GM12878 (cell line): ENCODE data around the gene POLR2F. TPM values are rescaled to one million over a fixed set of nuclear protein-coding genes. Genes with fewer than 3 reads are reported as not detected.

Experiments
- ATAC-seq: fragments of 200-7000 bp; cut with Tn5 transposase; 3 replicates; pipeline ENCODE4 v1.9.1; 2020; ENCODE audit warnings: mild to moderate bottlenecking, moderate library complexity
- BruUV-seq: library from RNA; stranded (reverse); fragments of 400-500 nt; replicated peaks from 2 replicates; lab custom pipeline; 2021; lab: Mats Ljungman, UMichigan
- CTCF ChIA-PET: fragments of 300-600 bp; sonication (Branson Sonifier 250); formaldehyde crosslinking; extraction: SDS; loops from one replicate; lab custom pipeline; 2021; ENCODE audit warnings: inconsistent platforms; lab: Yijun Ruan, JAX
- POLR2A ChIA-PET: fragments of 350-600 bp; formaldehyde crosslinking; extraction: SDS; loops from one replicate; lab custom pipeline; 2021; ENCODE audit warnings: inconsistent platforms; lab: Charles Lee
- RAD21 ChIA-PET: fragments of 300-600 bp; sonication (Branson Sonifier 250); formaldehyde crosslinking; loops from one replicate; lab custom pipeline; 2023; ENCODE audit warnings: antibody characterized with exemption; ENCODE audit not compliant: unreplicated experiment; lab: Charles Lee
- SMC1A ChIA-PET: fragments of 300-600 bp; sonication (Branson Sonifier 250); formaldehyde crosslinking; loops from one replicate; lab custom pipeline; 2023; ENCODE audit not compliant: unreplicated experiment, uncharacterized antibody; lab: Charles Lee
- DNase-seq: peaks from one replicate; pipeline ENCODE4 v3.0.0-alpha.2; 2011; ENCODE audit warnings: low read depth, low spot score
- FAIRE-seq: peaks from 3 replicates; lab custom pipeline; 2011; peaks lifted over from hg19 to GRCh38; lab: Jason Lieb, UNC
- H2AFZ ChIP-seq: 2 replicates; pipeline ENCODE4 v1.6.0; 2011; ENCODE audit warnings: low read depth, low read length, control low read depth; ENCODE audit not compliant: control insufficient read depth
- H3K27ac ChIP-seq: 2 replicates; pipeline ENCODE4 v1.5.1; 2011; ENCODE audit warnings: control low read depth; ENCODE audit not compliant: control insufficient read depth, insufficient read depth
- H3K27me3 ChIP-seq, 2 experiments: replicated peaks in 1 of 2; 2 replicates each; pipeline versions ENCODE4 v1.6.0 to v1.6.1; 2011; ENCODE audit warnings: low read length in 1 of 2; ENCODE audit not compliant: control insufficient read depth in 2 of 2, insufficient read depth in 2 of 2
- H3K36me3 ChIP-seq, 2 experiments: 2 replicates each; pipeline ENCODE4 v1.5.1; 2011; ENCODE audit warnings: low read length in 1 of 2; ENCODE audit not compliant: control insufficient read depth in 2 of 2, insufficient read depth in 2 of 2
- H3K4me1 ChIP-seq: 2 replicates; pipeline ENCODE4 v1.6.1; 2011; ENCODE audit warnings: mild to moderate bottlenecking, low read length, moderate library complexity, mixed read lengths; ENCODE audit not compliant: control insufficient read depth, insufficient read depth
- H3K4me2 ChIP-seq: 2 replicates; pipeline ENCODE4 v1.6.0; 2011; ENCODE audit warnings: control low read depth; ENCODE audit not compliant: control insufficient read depth, insufficient read depth
- H3K4me3 ChIP-seq: fragments of 200-600 bp; sonication (generic); 2 replicates; pipeline ENCODE4 v1.5.1; 2016
- H3K79me2 ChIP-seq: 2 replicates; pipeline ENCODE4 v1.6.0; 2011; ENCODE audit warnings: low read length; ENCODE audit not compliant: control insufficient read depth, insufficient read depth
- H3K9ac ChIP-seq: 2 replicates; pipeline ENCODE4 v1.8.0; 2011; ENCODE audit warnings: low read length, control low read depth, mixed read lengths; ENCODE audit not compliant: control insufficient read depth, insufficient read depth
- H3K9me3 ChIP-seq: replicated peaks from 3 replicates; pipeline ENCODE4 v1.5.1; 2011; ENCODE audit warnings: mild to moderate bottlenecking, low read length; ENCODE audit not compliant: control insufficient read depth, insufficient read depth
- H4K20me1 ChIP-seq: 2 replicates; pipeline ENCODE4 v1.6.0; 2011; ENCODE audit not compliant: control insufficient read depth, insufficient read depth
- KDM1A ChIP-seq: fragments of 200-600 bp; sonication (generic); IDR thresholded peaks from 2 replicates; pipeline ENCODE4 v1.6.1; 2016; ENCODE audit warnings: borderline replicate concordance
- STAT1 ChIP-seq: fragments of 450-650 bp; conservative IDR thresholded peaks from 2 replicates; pipeline ENCODE4 v1.6.1; 2014; ENCODE audit warnings: antibody characterized with exemption, mild to moderate bottlenecking
- WGBS: methylation state at CpG from one replicate; pipeline ENCODE4 v1.1.6; 2016; ENCODE audit warnings: low lambda C conversion rate; ENCODE audit not compliant: insufficient replicate concordance, insufficient coverage; ENCODE audit errors: missing lambda C conversion rate; 5-methylcytosine and 5-hydroxymethylcytosine counted together
- in situ Hi-C: fragments of 300-500 bp; cut with MboI; formaldehyde crosslinking; loops from 9 replicates; pipeline ENCODE4 v1.14.3; 2018; ENCODE audit warnings: mixed read lengths
- intact Hi-C: fragments of 100-400 bp; cut with micrococcal nuclease; formaldehyde crosslinking; loops from one replicate; pipeline ENCODE4 v1.14.2; 2022; ENCODE audit not compliant: unreplicated experiment
- polyA plus RNA-seq, 11 experiments: library from polyadenylated mRNA; depleted of rRNA in 4 of 11; unstranded in 6 of 11; stranded (reverse) in 5 of 11; fragments of >200 nt; fragmentation: Nextera tagmentation in 4 of 11; fragmentation: Illumina TruSeq in 1 of 11; extraction: Ambion mirVana in 4 of 11; extraction: Trizol in 1 of 11; gene quantifications; 1 replicate in 1 of 11; 2 replicates in 10 of 11; pipeline versions ENCODE4 v1.2.1 to v1.2.3, GENCODE V29; 2011 to 2016; ENCODE audit warnings: inconsistent platforms in 2 of 11, missing spikeins in 2 of 11, low read depth in 1 of 11
- total RNA-seq, 4 experiments: library from RNA; depleted of rRNA in 3 of 4; stranded (reverse); fragments of >200 nt in 3 of 4; fragmentation: Illumina TruSeq in 1 of 4; extraction: Trizol in 1 of 4; gene quantifications; 2 replicates each; pipeline versions ENCODE4 v1.2.1 to v1.2.3, GENCODE V29; 2013 to 2021
- TF ChIP-seq, protein P1 (sequence below): fragments of 450-650 bp; IDR thresholded peaks from 2 replicates; pipeline ENCODE4 v1.6.1; 2014; ENCODE audit warnings: mild to moderate bottlenecking
- TF ChIP-seq, protein P2 (sequence below): fragments of 450-650 bp; IDR thresholded peaks from 2 replicates; pipeline ENCODE4 v1.6.1; 2018; ENCODE audit warnings: borderline replicate concordance, mild to moderate bottlenecking; ENCODE audit not compliant: partially characterized antibody

POLR2F gene
- total and polyA plus RNA-seq, 10 of the 15 experiments (the other 5 are each of a cell fraction or from before 2014, with no cell fraction given) = 71.9 to 218 (median 100.0) TPM

DNA sequence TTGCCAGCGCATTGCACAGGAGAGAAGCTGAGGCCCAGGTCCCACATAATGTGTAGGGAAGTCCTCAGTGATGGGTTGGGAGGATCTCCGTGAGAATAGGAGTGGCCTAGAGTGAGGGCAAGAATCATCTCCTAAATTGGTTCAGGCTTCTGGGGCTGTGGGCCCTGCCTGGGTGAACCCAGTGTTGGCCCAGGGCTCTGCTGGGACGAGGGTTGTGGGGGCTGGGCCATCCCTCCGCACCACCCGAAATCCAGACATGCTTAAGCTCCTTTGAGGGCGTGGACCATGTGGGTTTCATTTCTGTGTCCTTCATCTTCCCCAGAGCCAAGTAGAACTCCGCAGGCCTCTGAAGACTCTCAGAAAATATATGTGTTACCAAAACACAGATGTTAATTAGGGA, 43.7 kb upstream of the POLR2F start:
- no peak overlapping the region for H3K4me3 ChIP-seq
- POLR2A ChIA-PET = interaction anchor here (0.6 kb wide), 1 partner anchor 102 kb away, joined by 3 read pairs; the partner anchor contains the start of gene GCAT
- SMC1A ChIA-PET = no interaction called here
- no peaks in the 10 kb centered on the region for H3K36me3 ChIP-seq
- in situ Hi-C loops = no loop called here
- RAD21 ChIA-PET = no interaction called here
- intact Hi-C loops = loop anchor here (5.0 kb wide), 1 partner anchor 58 kb away; no protein-coding TSS in a partner anchor
- H3K27ac ChIP-seq = no peak overlapping the region
- no peaks in the 10 kb centered on the region for H4K20me1 ChIP-seq
- no peaks in the 10 kb centered on the region for H3K27me3 ChIP-seq
- FAIRE-seq (no peak), ATAC-seq (no peak), DNase-seq (no peak)
- no peak overlapping the region for H2AFZ ChIP-seq
- BruUV-seq = no TSS peak
- no peak overlapping the region for H3K9ac ChIP-seq
- no peaks in the 10 kb centered on the region for H3K9me3 ChIP-seq
- peaks cover 2% of the 10 kb centered on the region; the same call in 1 of the 2 replicates for H3K79me2 ChIP-seq
- no peak overlapping the region for H3K4me2 ChIP-seq
- TF ChIP-seq STAT1 = no peak
- no peak for TF ChIP-seq KDM1A
- TF ChIP-seq, protein P1, sequence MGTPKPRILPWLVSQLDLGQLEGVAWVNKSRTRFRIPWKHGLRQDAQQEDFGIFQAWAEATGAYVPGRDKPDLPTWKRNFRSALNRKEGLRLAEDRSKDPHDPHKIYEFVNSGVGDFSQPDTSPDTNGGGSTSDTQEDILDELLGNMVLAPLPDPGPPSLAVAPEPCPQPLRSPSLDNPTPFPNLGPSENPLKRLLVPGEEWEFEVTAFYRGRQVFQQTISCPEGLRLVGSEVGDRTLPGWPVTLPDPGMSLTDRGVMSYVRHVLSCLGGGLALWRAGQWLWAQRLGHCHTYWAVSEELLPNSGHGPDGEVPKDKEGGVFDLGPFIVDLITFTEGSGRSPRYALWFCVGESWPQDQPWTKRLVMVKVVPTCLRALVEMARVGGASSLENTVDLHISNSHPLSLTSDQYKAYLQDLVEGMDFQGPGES = no peak
- TF ChIP-seq, protein P2, sequence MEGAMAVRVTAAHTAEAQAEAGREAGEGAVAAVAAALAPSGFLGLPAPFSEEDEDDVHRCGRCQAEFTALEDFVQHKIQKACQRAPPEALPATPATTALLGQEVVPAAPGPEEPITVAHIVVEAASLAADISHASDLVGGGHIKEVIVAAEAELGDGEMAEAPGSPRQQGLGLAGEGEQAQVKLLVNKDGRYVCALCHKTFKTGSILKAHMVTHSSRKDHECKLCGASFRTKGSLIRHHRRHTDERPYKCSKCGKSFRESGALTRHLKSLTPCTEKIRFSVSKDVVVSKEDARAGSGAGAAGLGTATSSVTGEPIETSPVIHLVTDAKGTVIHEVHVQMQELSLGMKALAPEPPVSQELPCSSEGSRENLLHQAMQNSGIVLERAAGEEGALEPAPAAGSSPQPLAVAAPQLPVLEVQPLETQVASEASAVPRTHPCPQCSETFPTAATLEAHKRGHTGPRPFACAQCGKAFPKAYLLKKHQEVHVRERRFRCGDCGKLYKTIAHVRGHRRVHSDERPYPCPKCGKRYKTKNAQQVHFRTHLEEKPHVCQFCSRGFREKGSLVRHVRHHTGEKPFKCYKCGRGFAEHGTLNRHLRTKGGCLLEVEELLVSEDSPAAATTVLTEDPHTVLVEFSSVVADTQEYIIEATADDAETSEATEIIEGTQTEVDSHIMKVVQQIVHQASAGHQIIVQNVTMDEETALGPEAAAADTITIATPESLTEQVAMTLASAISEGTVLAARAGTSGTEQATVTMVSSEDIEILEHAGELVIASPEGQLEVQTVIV = no peak
- WGBS = 91% methylated on average over 7 of the region's 7 CpGs
- CTCF ChIA-PET = interaction anchor here (1.0 to 2.3 kb wide), 2 partner anchors 13 to 93 kb away, joined by 3 to 5 read pairs; no protein-coding TSS in a partner anchor
- H3K4me1 ChIP-seq = no peaks in the 10 kb centered on the region
